ENCODE measurements around the gene HOXA1.
"Not testable (repeated sequence)": the region's sequence is repeated elsewhere in the genome, so short reads cannot be mapped to it uniquely, and the experiment has no call there.

Gene HOXA1

GRCh38 chr7:27091105-27091504, 4.7 kb downstream of the HOXA1 start:
- DNase-seq, result peak; percentile 55

GRCh38 chr7:27088002-27088922, 7.5 kb downstream of the HOXA1 start:
- DNase-seq, result no peak

- peak; percentile 15 for DNase-seq
These were observed 12.2 kb downstream of the HOXA1 start for GRCh38 chr7:27083646-27084045.

- DNase-seq, result no peak
These were observed 13.6 kb downstream of the HOXA1 start for GRCh38 chr7:27082171-27082570.

- no peak for DNase-seq
These were observed 14.9 kb downstream of the HOXA1 start for GRCh38 chr7:27080844-27081436.

- no peak for DNase-seq
These were observed 16.4 kb downstream of the HOXA1 start for GRCh38 chr7:27079234-27079975.

- no peak for DNase-seq
These were observed 17.1 kb downstream of the HOXA1 start for GRCh38 chr7:27078616-27079233.

GRCh38 chr7:27073076-27073475, 22.7 kb downstream of the HOXA1 start:
- DNase-seq, result no peak

- DNase-seq, result no peak
These were observed 24.0 kb downstream of the HOXA1 start for GRCh38 chr7:27071622-27072390.

- DNase-seq, result no peak
These were observed 27.5 kb downstream of the HOXA1 start for GRCh38 chr7:27068259-27068658.

- no peak for DNase-seq
These were observed 29.7 kb downstream of the HOXA1 start for GRCh38 chr7:27066148-27066547.

GRCh38 chr7:27065709-27066108, 30.1 kb downstream of the HOXA1 start:
- DNase-seq, result no peak

GRCh38 chr7:27064661-27065060, 31.1 kb downstream of the HOXA1 start:
- DNase-seq, result no peak

- DNase-seq, result no peak
These were observed 31.6 kb downstream of the HOXA1 start for GRCh38 chr7:27064159-27064558.

GRCh38 chr7:27062946-27063345, 32.9 kb downstream of the HOXA1 start:
- DNase-seq, result no peak

- DNase-seq, result no peak
These were observed 42.6 kb downstream of the HOXA1 start for GRCh38 chr7:27053153-27053552.

- DNase-seq, result no peak
These were observed 44.3 kb downstream of the HOXA1 start for GRCh38 chr7:27051451-27051850.

- no peak for DNase-seq
These were observed 47.4 kb downstream of the HOXA1 start for GRCh38 chr7:27048438-27048837.

- DNase-seq, result no peak
These were observed 48.8 kb downstream of the HOXA1 start for GRCh38 chr7:27046854-27047549.

- DNase-seq, result not testable (repeated sequence)
These were observed 49.8 kb downstream of the HOXA1 start for GRCh38 chr7:27045972-27046371.

- not testable (repeated sequence) for DNase-seq
These were observed 50.7 kb downstream of the HOXA1 start for GRCh38 chr7:27045066-27045465.

Data from NCI-H510A (cell line).